GM23338 (cell line): ENCODE results near the gene YPEL5.

Source experiments
- CREB1 ChIP-seq: fragments of 250-450 bp; sonication (Bioruptor Pico); IDR thresholded peaks from 2 replicates; pipeline ENCODE4 v1.5.0; 2020; ENCODE audit warnings: low read depth, mild to moderate bottlenecking, moderate library complexity
- CTCF ChIP-seq, 2 experiments: fragments of 200-600 bp in 1 of 2; sonication (generic) in 1 of 2; conservative IDR thresholded peaks; 2 replicates each; pipeline versions ENCODE4 v1.5.1 to v1.6.1; 2016 to 2017; ENCODE audit warnings: antibody characterized with exemption in 2 of 2, low read depth in 2 of 2, mild to moderate bottlenecking in 2 of 2, moderate library complexity in 1 of 2
- EZH2 ChIP-seq: fragments of 200-600 bp; sonication (generic); IDR thresholded peaks from one replicate; pipeline ENCODE4 v1.8.0; 2017; ENCODE audit warnings: antibody characterized with exemption, mild to moderate bottlenecking, low read depth; ENCODE audit not compliant: unreplicated experiment
- EZH2phosphoT487 ChIP-seq: fragments of 200-600 bp; sonication (generic); IDR thresholded peaks from one replicate; pipeline ENCODE4 v1.8.1; 2018; ENCODE audit warnings: antibody characterized with exemption; ENCODE audit not compliant: unreplicated experiment
- JUNB ChIP-seq: IDR thresholded peaks from one replicate; pipeline ENCODE4 v1.6.1; 2016; ENCODE audit warnings: antibody characterized with exemption; ENCODE audit not compliant: unreplicated experiment
- POLR2AphosphoS5 ChIP-seq: IDR thresholded peaks from 2 replicates; pipeline ENCODE4 v1.6.1; 2016; ENCODE audit warnings: antibody characterized with exemption, low read depth

GRCh38 chr2:30197570-30198192 lies 50.9 kb downstream of the YPEL5 start:
- peak; percentile 31 to 52; a peak in 2 of 4 replicates for TF ChIP-seq CTCF (conservative IDR thresholded peaks at IDR 0.05; ENCODE audit: low read depth in 2 of 2)
- no peak for TF ChIP-seq JUNB
- no peak for TF ChIP-seq POLR2AphosphoS5
- TF ChIP-seq EZH2, result no peak
- no peak for TF ChIP-seq CREB1 (CRISPR knock-in tag)
- TF ChIP-seq EZH2phosphoT487, result no peak
